ENCODE results near the gene INPP5A.

The INPP5A gene

DNA sequence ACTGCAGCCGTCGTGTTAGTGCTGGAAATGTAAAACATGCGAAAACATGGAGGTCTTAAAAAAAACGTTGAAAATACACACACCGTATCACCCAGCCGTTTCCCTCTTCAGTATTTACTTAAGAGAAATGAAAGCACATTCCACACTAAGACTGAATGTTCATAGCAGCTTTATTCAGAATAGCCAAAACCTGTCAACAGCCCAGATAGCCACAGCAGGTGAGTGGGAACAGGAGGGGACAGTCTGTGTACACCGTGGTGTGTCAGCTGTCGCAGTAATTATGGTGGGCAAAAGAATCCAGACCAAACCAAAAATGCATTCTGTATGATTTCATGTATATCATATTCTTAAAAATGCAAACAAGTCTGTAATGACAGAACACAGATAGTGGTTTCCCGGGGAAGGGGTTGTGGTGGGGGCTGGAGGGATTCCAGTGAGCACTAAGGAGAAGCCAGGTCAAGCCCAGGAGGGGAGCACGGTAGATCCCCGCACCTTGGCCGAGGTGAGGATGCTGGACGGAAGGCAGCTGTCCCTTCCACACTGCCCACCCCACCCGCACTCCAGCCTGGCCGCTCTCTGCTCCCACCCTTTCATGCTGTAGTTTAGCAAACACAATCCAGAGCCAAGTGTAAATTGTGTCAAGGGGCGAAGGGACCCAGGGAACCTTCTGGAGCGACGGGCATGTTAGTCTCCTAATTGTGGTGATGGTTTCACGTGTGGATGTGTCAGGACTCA lies 124.8 kb downstream of the INPP5A start:
- Histone ChIP-seq H3K9ac (ENCODE audit: low read depth, low read length) (no peak overlapping the region), H3K36me3 (ENCODE audit: control insufficient read depth, insufficient read depth, low read length) (peaks cover 2% of the 10 kb centered on the region), H3K9me3 (ENCODE audit: control insufficient read depth, insufficient read depth, low read length) (no peaks in the 10 kb centered on the region), H3K4me3 (ENCODE audit: low read depth, low read length) (no peak overlapping the region), H3K27me3 (ENCODE audit: control insufficient read depth, insufficient read depth, low read length) (no peaks in the 10 kb centered on the region), H3K4me1 (ENCODE audit: control insufficient read depth, insufficient read depth, low read length) (no peaks in the 10 kb centered on the region)

DNA sequence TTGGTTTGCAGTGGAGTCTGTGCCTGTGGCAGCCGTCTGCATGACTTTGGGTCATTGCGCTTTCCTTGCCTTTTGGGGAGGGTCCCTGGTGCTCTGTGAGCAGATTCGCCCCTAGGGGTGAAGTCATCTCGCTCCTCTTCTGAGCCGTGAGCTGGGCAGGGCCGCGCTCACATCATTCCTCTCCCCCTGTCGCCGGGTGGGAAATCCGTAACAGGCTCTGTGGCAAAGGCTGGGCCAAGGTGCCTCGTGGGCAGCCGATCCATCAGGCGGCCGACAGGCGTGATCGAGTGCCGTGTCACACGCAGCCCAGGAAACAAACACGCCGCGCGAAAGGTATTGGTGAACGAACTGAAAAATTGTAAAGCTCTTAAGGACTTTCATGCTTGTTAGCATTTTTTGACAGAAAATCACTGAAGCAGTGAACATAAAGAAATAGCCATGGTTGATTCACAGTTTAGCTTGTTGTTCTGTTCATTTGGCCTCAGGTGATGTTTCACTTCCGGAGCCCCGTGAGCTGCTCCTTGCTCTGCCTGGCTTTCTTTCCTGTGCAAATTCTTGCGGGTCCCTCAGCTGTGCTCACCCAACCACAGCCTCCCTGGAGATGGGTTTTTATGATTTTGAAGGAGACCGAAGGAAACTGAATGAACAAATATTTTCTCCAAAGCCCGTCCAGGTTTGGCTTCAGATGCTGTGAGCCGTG lies 126.2 kb downstream of the INPP5A start:
- Histone ChIP-seq H3K9me3 (ENCODE audit: control insufficient read depth, insufficient read depth, low read length) (no peaks in the 10 kb centered on the region), H3K36me3 (ENCODE audit: control insufficient read depth, insufficient read depth, low read length) (peaks cover 2% of the 10 kb centered on the region), H3K4me1 (ENCODE audit: control insufficient read depth, insufficient read depth, low read length) (no peaks in the 10 kb centered on the region), H3K27me3 (ENCODE audit: control insufficient read depth, insufficient read depth, low read length) (no peaks in the 10 kb centered on the region), H3K4me3 (ENCODE audit: low read depth, low read length) (no peak overlapping the region), H3K9ac (ENCODE audit: low read depth, low read length) (no peak overlapping the region)

DNA sequence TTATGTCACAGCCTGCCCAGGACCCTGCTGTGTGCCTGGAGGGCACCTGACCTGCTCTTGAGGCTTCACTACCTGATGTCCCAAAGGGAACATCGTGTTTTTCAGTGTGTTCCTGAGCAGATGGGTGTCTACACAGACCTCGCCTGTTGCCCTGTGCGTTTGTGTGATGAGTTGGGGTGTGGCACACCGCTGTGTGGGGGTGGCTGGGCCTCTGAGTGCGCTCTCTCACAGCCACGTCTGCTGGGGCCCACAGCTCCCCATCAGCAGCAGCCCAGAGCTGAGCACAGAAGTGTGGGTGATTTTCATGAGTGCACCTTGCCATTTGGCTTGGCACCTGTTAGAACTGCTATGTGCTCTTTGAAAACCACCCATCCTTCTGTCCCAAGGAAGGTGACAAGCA lies 126.8 kb downstream of the INPP5A start:
- Histone ChIP-seq H3K9ac (ENCODE audit: low read depth, low read length) (no peak overlapping the region), H3K36me3 (ENCODE audit: control insufficient read depth, insufficient read depth, low read length) (peaks cover 2% of the 10 kb centered on the region), H3K4me1 (ENCODE audit: control insufficient read depth, insufficient read depth, low read length) (no peaks in the 10 kb centered on the region), H3K27me3 (ENCODE audit: control insufficient read depth, insufficient read depth, low read length) (no peaks in the 10 kb centered on the region), H3K4me3 (ENCODE audit: low read depth, low read length) (no peak overlapping the region), H3K9me3 (ENCODE audit: control insufficient read depth, insufficient read depth, low read length) (no peaks in the 10 kb centered on the region)

- Histone ChIP-seq H3K9ac (ENCODE audit: low read depth, low read length) (no peak overlapping the region), H3K27me3 (ENCODE audit: control insufficient read depth, insufficient read depth, low read length) (no peaks in the 10 kb centered on the region), H3K4me1 (ENCODE audit: control insufficient read depth, insufficient read depth, low read length) (no peaks in the 10 kb centered on the region), H3K36me3 (ENCODE audit: control insufficient read depth, insufficient read depth, low read length) (no peaks in the 10 kb centered on the region), H3K9me3 (ENCODE audit: control insufficient read depth, insufficient read depth, low read length) (no peaks in the 10 kb centered on the region), H3K4me3 (ENCODE audit: low read depth, low read length) (no peak overlapping the region)
Measured at GRCh38 chr10:132664883-132665282, 127.3 kb downstream of the INPP5A start.

GRCh38 chr10:132665946-132666704 lies 128.5 kb downstream of the INPP5A start:
- Histone ChIP-seq H3K9ac (ENCODE audit: low read depth, low read length) (no peak overlapping the region), H3K4me3 (ENCODE audit: low read depth, low read length) (no peak overlapping the region)

DNA sequence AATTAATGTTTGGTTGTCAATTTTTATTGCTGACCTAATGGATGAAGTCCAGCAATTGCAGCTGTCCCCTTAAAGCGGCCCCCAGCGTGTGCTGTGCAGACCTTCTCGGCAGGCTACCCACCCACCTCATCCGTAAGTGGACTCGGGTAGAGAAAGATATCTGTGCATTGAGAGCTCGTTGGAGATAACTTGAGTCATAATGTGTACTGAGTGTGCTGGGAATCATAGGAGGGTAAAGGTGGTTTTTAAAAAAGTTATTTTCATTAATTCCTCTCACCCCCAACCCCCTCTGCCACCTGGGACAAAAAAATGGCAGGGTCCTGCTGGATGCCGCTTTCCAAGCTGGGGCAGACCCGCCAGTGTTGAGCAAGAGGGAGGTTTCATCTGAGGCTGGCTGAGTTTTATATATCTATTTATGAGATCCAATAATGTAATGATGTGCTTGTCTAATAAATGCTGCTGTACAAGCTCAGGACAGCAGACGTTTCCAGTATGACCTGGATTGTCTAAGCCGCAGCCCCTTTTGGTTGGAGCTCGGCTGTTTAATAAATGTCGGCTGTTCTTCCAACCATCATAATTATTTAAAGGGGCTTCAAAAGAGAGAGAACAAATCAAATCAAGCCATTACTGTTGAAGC lies 129.2 kb downstream of the INPP5A start:
- H3K9me3 ChIP-seq (ENCODE audit: control insufficient read depth, insufficient read depth, low read length) = no peaks in the 10 kb centered on the region
- no peaks in the 10 kb centered on the region for H3K4me1 ChIP-seq (ENCODE audit: control insufficient read depth, insufficient read depth, low read length)
- no peaks in the 10 kb centered on the region for H3K36me3 ChIP-seq (ENCODE audit: control insufficient read depth, insufficient read depth, low read length)
- H3K9ac ChIP-seq (ENCODE audit: low read depth, low read length) = no peak overlapping the region
- no peaks in the 10 kb centered on the region for H3K27me3 ChIP-seq (ENCODE audit: control insufficient read depth, insufficient read depth, low read length)
- H3K4me3 ChIP-seq (ENCODE audit: low read depth, low read length) = no peak overlapping the region

More at GRCh38 chr10:132665946-132666704, 128.5 kb downstream of the INPP5A start:
- Histone ChIP-seq H3K9me3 (ENCODE audit: control insufficient read depth, insufficient read depth, low read length) (no peaks in the 10 kb centered on the region), H3K36me3 (ENCODE audit: control insufficient read depth, insufficient read depth, low read length) (no peaks in the 10 kb centered on the region), H3K4me1 (ENCODE audit: control insufficient read depth, insufficient read depth, low read length) (no peaks in the 10 kb centered on the region), H3K27me3 (ENCODE audit: control insufficient read depth, insufficient read depth, low read length) (no peaks in the 10 kb centered on the region)

DNA sequence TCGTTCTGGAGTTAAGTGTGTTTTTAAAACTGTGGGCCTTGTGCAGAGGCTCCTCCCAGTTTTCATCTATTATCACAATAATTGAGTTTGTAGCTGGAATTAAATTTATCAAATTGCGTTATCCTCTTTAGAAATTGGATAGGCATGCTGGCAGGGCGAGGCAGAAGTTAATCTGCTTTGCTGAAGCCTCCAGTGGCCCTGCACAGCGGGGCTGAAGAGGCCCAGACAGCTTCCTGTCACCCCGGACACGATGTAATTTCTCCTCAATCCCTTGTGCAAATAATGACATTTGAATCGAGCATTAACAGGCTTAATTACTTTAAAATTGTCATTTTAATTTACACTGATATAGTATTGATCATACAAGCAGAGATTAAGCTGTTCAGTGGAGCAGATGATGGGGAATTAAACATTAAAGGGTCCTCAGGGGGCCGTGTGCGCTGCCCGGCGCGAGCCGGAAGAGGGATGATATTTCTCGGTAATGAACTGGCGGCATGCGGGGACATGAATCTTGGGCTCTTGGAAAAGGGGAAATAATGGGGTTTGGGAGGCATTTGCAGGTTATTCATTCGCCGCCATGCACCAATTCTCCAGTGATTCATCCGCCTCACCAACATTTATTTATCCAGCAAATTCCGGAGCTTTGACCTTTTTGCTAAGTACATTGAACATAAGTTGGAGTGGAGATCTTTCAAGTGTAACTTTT lies 129.9 kb downstream of the INPP5A start:
- no peaks in the 10 kb centered on the region for H3K27me3 ChIP-seq (ENCODE audit: control insufficient read depth, insufficient read depth, low read length)
- no peaks in the 10 kb centered on the region for H3K36me3 ChIP-seq (ENCODE audit: control insufficient read depth, insufficient read depth, low read length)
- no peaks in the 10 kb centered on the region for H3K4me1 ChIP-seq (ENCODE audit: control insufficient read depth, insufficient read depth, low read length)
- no peak overlapping the region for H3K4me3 ChIP-seq (ENCODE audit: low read depth, low read length)
- no peaks in the 10 kb centered on the region for H3K9me3 ChIP-seq (ENCODE audit: control insufficient read depth, insufficient read depth, low read length)
- H3K9ac ChIP-seq (ENCODE audit: low read depth, low read length) = no peak overlapping the region

DNA sequence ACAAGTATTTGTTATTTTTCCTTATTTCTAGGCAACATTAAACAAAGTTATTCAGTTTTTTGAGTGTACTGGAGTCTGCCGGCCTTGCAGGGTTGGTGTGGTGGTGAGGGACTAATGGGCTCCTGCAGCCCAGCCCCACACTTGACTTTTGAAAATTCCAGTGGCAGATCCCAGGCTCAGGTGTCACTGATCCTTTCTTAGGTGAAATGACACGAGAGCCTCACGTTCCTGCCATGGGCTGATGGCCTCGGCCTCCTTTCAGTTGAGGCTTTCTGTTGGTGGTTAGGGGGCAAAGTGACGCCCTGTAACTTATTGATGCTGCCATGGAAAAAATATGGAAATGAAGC lies 130.4 kb downstream of the INPP5A start:
- no peaks in the 10 kb centered on the region for H3K27me3 ChIP-seq (ENCODE audit: control insufficient read depth, insufficient read depth, low read length)
- no peaks in the 10 kb centered on the region for H3K36me3 ChIP-seq (ENCODE audit: control insufficient read depth, insufficient read depth, low read length)
- no peak overlapping the region for H3K9ac ChIP-seq (ENCODE audit: low read depth, low read length)
- no peaks in the 10 kb centered on the region for H3K4me1 ChIP-seq (ENCODE audit: control insufficient read depth, insufficient read depth, low read length)
- no peak overlapping the region for H3K4me3 ChIP-seq (ENCODE audit: low read depth, low read length)
- no peaks in the 10 kb centered on the region for H3K9me3 ChIP-seq (ENCODE audit: control insufficient read depth, insufficient read depth, low read length)

DNA sequence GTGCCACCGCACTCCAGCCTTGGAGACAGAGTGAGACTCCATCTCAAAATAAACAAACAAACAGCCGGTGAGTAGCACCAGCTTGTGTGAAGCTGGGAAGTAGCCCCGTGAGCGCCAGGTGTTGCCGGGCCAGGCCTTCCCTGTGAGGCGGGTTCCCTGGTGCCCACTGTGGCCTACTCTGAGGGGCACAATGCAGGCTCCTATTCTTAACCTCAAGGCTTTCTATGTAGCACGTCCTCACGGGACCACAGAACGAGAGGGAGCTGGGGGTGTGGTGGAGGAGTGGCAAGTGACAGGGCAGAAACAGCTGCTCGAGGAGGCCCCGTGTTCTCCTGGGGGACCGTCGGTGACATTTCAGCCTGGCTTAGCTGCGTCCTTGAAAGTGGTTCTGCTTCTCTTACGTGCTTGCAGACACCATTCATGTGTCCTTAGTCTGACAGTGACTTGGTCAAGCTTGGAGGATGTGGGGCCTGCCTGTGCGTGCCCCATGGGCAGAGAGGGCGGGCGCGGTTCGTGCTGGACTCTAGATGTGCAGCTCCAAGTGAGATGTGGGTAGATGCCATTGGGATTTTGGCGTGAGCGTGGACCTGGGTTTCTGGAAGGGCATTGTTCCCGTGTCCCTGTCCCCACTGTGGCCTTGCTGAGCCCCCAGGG lies 131.7 kb downstream of the INPP5A start:
- Histone ChIP-seq H3K4me3 (ENCODE audit: low read depth, low read length) (no peak overlapping the region), H3K27me3 (ENCODE audit: control insufficient read depth, insufficient read depth, low read length) (no peaks in the 10 kb centered on the region), H3K4me1 (ENCODE audit: control insufficient read depth, insufficient read depth, low read length) (no peaks in the 10 kb centered on the region), H3K36me3 (ENCODE audit: control insufficient read depth, insufficient read depth, low read length) (no peaks in the 10 kb centered on the region), H3K9ac (ENCODE audit: low read depth, low read length) (no peak overlapping the region), H3K9me3 (ENCODE audit: control insufficient read depth, insufficient read depth, low read length) (no peaks in the 10 kb centered on the region)

DNA sequence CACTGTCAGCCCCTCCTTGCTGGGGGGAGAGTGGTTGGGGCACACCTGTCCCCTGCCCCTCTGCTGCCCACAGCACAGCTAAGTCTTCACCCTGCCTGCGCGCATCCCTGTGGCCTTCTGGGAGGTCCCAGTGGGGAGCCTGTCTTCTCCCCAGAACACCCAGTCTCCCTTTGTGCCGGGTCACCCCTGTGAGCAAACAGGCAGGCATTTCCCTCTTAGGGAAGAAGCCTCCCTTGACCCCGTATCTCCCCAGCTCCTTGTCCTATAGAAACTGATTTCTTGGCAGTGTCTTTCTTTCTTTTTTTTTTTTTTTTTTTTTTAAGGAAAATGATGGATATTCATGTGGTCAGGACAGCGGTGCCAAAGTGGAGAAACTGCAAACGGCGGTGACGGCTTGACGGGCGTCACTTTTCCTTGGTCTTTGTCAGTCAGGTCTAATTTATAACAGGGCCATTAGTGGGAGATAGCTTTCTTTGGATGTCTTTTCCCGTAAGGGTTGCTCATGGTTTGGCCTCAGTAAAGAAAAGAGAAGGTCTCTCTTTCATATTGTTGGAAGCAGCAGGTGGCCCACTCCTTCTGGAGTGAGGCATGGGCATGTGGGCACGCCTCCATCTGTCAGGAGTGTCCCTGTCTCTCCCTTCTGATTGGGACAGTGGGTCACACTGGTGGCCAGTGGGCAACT lies 133.1 kb downstream of the INPP5A start:
- H3K9me3 ChIP-seq (ENCODE audit: control insufficient read depth, insufficient read depth, low read length) = no peaks in the 10 kb centered on the region
- H3K36me3 ChIP-seq (ENCODE audit: control insufficient read depth, insufficient read depth, low read length) = no peaks in the 10 kb centered on the region
- no peak overlapping the region for H3K9ac ChIP-seq (ENCODE audit: low read depth, low read length)
- H3K4me3 ChIP-seq (ENCODE audit: low read depth, low read length) = no peak overlapping the region
- H3K4me1 ChIP-seq (ENCODE audit: control insufficient read depth, insufficient read depth, low read length) = no peaks in the 10 kb centered on the region
- H3K27me3 ChIP-seq (ENCODE audit: control insufficient read depth, insufficient read depth, low read length) = no peaks in the 10 kb centered on the region

All from iPS-15b (cell line).